HEK293 (cell line): Measurements from ENCODE around the gene ZBTB43.

Source experiments
- CTCF ChIA-PET: fragments of 350-600 bp; formaldehyde crosslinking; extraction: SDS; loops from one replicate; lab custom pipeline; 2021; ENCODE audit warnings: antibody characterized with exemption; lab: Yijun Ruan, JAX
- POLR2A ChIA-PET: fragments of 300-600 bp; formaldehyde crosslinking; extraction: SDS; loops from one replicate; lab custom pipeline; 2020; ENCODE audit warnings: antibody characterized with exemption, inconsistent platforms; lab: Yijun Ruan, JAX
- H3K27ac ChIP-seq: fragments of 200-500 bp; sonication (Bioruptor generic); 2 replicates; pipeline ENCODE4 v1.5.1; 2014; ENCODE audit warnings: low read depth, low read length, control low read depth, inconsistent platforms; ENCODE audit errors: extremely low read depth
- H3K36me3 ChIP-seq, 2 experiments: fragments of 200-500 bp in 1 of 2; sonication (Bioruptor generic) in 1 of 2; 1 replicate in 1 of 2; 2 replicates in 1 of 2; pipeline ENCODE4 v1.5.1; 2014 to 2017; ENCODE audit warnings: inconsistent platforms in 2 of 2, low read length in 2 of 2; ENCODE audit not compliant: control insufficient read depth in 2 of 2, insufficient read depth in 1 of 2
- H3K4me1 ChIP-seq: fragments of 200-500 bp; sonication (Bioruptor generic); 2 replicates; pipeline ENCODE4 v1.5.1; 2014; ENCODE audit warnings: mild to moderate bottlenecking, low read length, inconsistent platforms; ENCODE audit not compliant: control insufficient read depth, insufficient read depth
- H3K4me3 ChIP-seq: 2 replicates; pipeline ENCODE4 v1.5.1; 2011; ENCODE audit warnings: low read depth, mild to moderate bottlenecking, control low read depth, low read length, moderate library complexity
- H3K9me3 ChIP-seq: fragments of 200-500 bp; sonication (Bioruptor generic); 2 replicates; pipeline ENCODE4 v1.5.1; 2014; ENCODE audit warnings: low read depth, low read length, inconsistent platforms; ENCODE audit not compliant: control insufficient read depth, insufficient read depth
- BCL11A ChIP-seq: fragments of 450-650 bp; formaldehyde crosslinking; IDR thresholded peaks from 2 replicates; pipeline ENCODE4 v1.5.1; 2016; ENCODE audit warnings: low read depth, missing biosample characterization, missing genetic modification characterization
- GLI4 ChIP-seq: fragments of 450-650 bp; formaldehyde crosslinking; IDR thresholded peaks from 2 replicates; pipeline ENCODE4 v1.5.1; 2016; ENCODE audit warnings: missing biosample characterization, missing genetic modification characterization
- RBAK ChIP-seq: fragments of 450-650 bp; formaldehyde crosslinking; IDR thresholded peaks from 2 replicates; pipeline ENCODE4 v1.5.1; 2016; ENCODE audit warnings: missing biosample characterization, missing genetic modification characterization
- ZBTB17 ChIP-seq: fragments of 450-650 bp; formaldehyde crosslinking; IDR thresholded peaks from 2 replicates; pipeline ENCODE4 v1.5.1; 2016; ENCODE audit warnings: missing biosample characterization, missing genetic modification characterization
- ZFP3 ChIP-seq: fragments of 450-650 bp; formaldehyde crosslinking; IDR thresholded peaks from 2 replicates; pipeline ENCODE4 v1.5.1; 2016; ENCODE audit warnings: low read depth, missing biosample characterization, missing genetic modification characterization
- ZNF132 ChIP-seq: fragments of 450-650 bp; formaldehyde crosslinking; IDR thresholded peaks from 2 replicates; pipeline ENCODE4 v1.5.1; 2017; ENCODE audit warnings: missing biosample characterization, missing genetic modification characterization, borderline replicate concordance
- ZNF366 ChIP-seq: fragments of 450-650 bp; formaldehyde crosslinking; conservative IDR thresholded peaks from 2 replicates; pipeline ENCODE4 v1.5.1; 2016; ENCODE audit warnings: missing biosample characterization, missing genetic modification characterization
- ZNF426 ChIP-seq: fragments of 450-650 bp; formaldehyde crosslinking; IDR thresholded peaks from 2 replicates; pipeline ENCODE4 v1.5.1; 2017; ENCODE audit warnings: missing biosample characterization, missing genetic modification characterization, mild to moderate bottlenecking, inconsistent platforms, moderate library complexity
- ZNF549 ChIP-seq: fragments of 450-650 bp; IDR thresholded peaks from 2 replicates; pipeline ENCODE4 v1.5.1; 2018; ENCODE audit warnings: missing biosample characterization, missing genetic modification characterization, mild to moderate bottlenecking, inconsistent platforms, moderate library complexity
- ZNF660 ChIP-seq: fragments of 450-650 bp; IDR thresholded peaks from 2 replicates; pipeline ENCODE4 v1.5.1; 2018; ENCODE audit warnings: missing biosample characterization, mild to moderate bottlenecking, missing genetic modification characterization
- TF ChIP-seq, protein P1 (sequence below): fragments of 450-650 bp; formaldehyde crosslinking; IDR thresholded peaks from 2 replicates; pipeline ENCODE4 v1.5.0; 2017; ENCODE audit warnings: missing biosample characterization, missing genetic modification characterization, borderline replicate concordance
- TF ChIP-seq, protein P2 (sequence below): fragments of 450-650 bp; formaldehyde crosslinking; IDR thresholded peaks from 2 replicates; pipeline ENCODE4 v1.5.1; 2016; ENCODE audit warnings: missing biosample characterization, missing genetic modification characterization
- TF ChIP-seq, protein P3 (sequence below): fragments of 450-650 bp; IDR thresholded peaks from 2 replicates; pipeline ENCODE4 v1.5.1; 2018; ENCODE audit warnings: missing biosample characterization, missing genetic modification characterization
- TF ChIP-seq, protein P4 (sequence below): fragments of 450-650 bp; formaldehyde crosslinking; optimal IDR thresholded peaks from 2 replicates; pipeline ENCODE3; 2016; ENCODE audit warnings: missing biosample characterization, mild to moderate bottlenecking, missing genetic modification characterization
- TF ChIP-seq, protein P5 (sequence below): fragments of 450-650 bp; formaldehyde crosslinking; IDR thresholded peaks from 2 replicates; pipeline ENCODE4 v1.5.1; 2016; ENCODE audit warnings: missing biosample characterization, missing genetic modification characterization
- TF ChIP-seq, protein P6 (sequence below): fragments of 450-650 bp; formaldehyde crosslinking; IDR thresholded peaks from 2 replicates; pipeline ENCODE4 v1.5.1; 2017; ENCODE audit warnings: missing biosample characterization, missing genetic modification characterization

Gene ZBTB43

DNA sequence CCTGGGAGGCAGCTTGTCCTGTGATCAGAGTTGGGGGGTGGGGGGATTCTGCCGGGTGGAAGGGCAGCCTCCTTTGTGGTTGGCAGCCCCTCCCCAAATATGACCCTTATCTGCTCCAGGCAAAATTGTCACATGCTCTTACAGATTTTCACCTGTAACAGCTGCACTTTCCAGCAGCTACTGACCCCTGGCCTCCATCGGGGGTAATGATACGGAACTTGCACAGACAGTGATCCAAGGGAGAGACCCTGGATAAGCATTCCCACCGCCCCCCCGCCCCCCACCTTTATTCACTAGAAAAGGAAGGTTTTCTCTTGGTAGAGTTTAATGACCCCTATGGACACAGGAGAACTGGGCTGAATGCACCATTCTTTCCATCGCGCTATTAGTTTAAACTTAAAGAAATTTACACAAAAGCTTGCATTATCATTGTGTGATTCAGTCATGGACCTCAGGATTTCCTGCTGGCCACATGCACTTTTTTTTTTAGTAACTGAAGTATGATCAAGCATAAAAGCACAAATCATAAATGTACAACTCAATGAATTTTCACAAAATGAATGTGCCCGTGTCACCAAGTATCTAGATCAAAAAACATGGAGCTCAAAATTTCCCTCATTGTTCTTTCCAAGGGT lies 44.9 kb downstream of the ZBTB43 start (continued):
- TF ChIP-seq, protein P1, sequence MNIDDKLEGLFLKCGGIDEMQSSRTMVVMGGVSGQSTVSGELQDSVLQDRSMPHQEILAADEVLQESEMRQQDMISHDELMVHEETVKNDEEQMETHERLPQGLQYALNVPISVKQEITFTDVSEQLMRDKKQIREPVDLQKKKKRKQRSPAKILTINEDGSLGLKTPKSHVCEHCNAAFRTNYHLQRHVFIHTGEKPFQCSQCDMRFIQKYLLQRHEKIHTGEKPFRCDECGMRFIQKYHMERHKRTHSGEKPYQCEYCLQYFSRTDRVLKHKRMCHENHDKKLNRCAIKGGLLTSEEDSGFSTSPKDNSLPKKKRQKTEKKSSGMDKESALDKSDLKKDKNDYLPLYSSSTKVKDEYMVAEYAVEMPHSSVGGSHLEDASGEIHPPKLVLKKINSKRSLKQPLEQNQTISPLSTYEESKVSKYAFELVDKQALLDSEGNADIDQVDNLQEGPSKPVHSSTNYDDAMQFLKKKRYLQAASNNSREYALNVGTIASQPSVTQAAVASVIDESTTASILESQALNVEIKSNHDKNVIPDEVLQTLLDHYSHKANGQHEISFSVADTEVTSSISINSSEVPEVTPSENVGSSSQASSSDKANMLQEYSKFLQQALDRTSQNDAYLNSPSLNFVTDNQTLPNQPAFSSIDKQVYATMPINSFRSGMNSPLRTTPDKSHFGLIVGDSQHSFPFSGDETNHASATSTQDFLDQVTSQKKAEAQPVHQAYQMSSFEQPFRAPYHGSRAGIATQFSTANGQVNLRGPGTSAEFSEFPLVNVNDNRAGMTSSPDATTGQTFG (tag by site-specific recombination): no peak
- TF ChIP-seq GLI4 (tag by site-specific recombination): no peak

DNA sequence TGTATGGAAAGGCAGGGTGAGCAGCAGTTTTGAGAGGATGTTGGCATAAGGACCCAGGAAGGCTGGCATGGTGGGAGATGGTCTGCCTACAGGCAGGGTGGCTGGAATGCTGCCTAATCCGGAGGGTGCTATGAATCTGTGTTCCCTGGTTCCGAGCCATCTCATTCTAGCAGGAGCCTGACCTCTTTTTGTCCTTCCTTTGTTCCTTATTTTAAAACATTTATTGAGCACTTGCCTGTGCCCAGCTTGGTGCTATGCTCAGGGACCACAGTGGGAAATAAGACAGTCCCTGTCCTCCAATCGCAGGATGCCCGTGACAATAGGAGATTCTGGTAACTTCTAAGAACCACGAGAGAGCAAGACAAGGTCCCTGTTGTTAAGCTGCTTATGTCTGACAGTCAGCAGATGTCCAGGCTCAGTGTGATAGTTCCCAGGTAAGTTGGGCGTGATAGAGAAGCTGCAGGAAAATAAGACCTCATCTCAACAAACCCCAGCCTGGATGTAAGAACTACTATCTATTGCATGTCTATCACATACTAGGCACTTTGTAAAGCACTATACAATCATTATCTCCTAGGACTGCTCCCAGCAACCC lies 46.5 kb downstream of the ZBTB43 start:
- no peak for TF ChIP-seq RBAK (tag by site-specific recombination)
- TF ChIP-seq, protein P2, sequence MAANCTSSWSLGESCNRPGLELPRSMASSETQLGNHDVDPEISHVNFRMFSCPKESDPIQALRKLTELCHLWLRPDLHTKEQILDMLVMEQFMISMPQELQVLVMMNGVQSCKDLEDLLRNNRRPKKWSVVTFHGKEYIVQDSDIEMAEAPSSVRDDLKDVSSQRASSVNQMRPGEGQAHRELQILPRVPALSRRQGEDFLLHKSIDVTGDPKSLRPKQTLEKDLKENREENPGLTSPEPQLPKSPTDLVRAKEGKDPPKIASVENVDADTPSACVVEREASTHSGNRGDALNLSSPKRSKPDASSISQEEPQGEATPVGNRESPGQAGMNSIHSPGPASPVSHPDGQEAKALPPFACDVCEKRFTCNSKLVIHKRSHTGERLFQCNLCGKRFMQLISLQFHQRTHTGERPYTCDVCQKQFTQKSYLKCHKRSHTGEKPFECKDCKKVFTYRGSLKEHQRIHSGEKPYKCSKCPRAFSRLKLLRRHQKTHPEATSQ (tag by site-specific recombination): no peak
- no peaks in the 10 kb centered on the region for H3K4me1 ChIP-seq
- ChIA-PET CTCF (interaction anchor here (0.6 to 0.8 kb wide), 2 partner anchors 18 to 587 kb away, joined by 3 to 5 read pairs; no protein-coding TSS in a partner anchor), POLR2A (interaction anchor here (1.0 kb wide), 1 partner anchor 1610 kb away, joined by 3 read pairs; the partner anchor contains the start of gene HSPA5)
- H3K4me3 ChIP-seq: no peak overlapping the region
- H3K36me3 ChIP-seq: no peaks in the 10 kb centered on the region
- H3K27ac ChIP-seq: no peak overlapping the region
- no peaks in the 10 kb centered on the region for H3K9me3 ChIP-seq

DNA sequence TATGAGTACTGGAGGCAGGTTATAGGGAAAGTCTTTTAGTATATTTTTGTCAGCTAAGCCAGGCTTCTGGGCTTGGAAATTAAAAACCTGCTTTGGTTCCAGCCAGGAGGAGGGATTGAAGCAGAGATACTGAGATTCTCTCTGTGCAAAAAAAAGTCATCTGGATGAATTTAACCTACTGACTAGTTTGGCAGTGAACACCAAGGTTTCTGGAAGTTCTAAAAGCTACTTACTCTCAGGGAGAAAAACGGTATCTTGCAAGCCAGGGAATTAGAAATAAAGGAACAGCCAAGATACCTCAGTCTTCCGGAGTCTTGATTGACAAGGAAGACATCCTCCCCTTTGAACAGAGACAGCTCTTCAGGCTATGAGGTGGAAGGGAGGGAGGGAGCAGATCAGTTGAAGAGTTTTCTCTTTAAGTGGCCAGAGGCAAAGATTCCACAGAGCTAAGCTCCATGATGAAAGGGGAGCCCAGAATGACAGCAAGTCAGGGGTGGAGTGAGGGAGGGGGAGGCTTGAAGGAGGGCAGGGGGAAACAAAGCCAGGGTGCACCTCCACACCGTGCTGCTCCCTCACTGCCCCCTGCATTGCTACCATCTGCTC lies 47.3 kb downstream of the ZBTB43 start:
- Histone ChIP-seq H3K36me3 (no peaks in the 10 kb centered on the region), H3K4me1 (no peaks in the 10 kb centered on the region), H3K9me3 (no peaks in the 10 kb centered on the region), H3K4me3 (no peak overlapping the region), H3K27ac (no peak overlapping the region)
- ChIA-PET CTCF (interaction anchor here (0.6 kb wide), 1 partner anchor 586 kb away, joined by 5 read pairs; no protein-coding TSS in a partner anchor), POLR2A (interaction anchor here (1.0 to 1.1 kb wide), 2 partner anchors 47 to 1611 kb away, joined by 3 to 4 read pairs; partner anchors contain the start of gene HSPA5)
- TF ChIP-seq ZBTB17 (tag by site-specific recombination) (no peak), ZNF132 (tag by site-specific recombination) (no peak), ZNF426 (no peak), ZNF366 (tag by site-specific recombination) (no peak), BCL11A (no peak), ZFP3 (tag by site-specific recombination) (no peak), ZNF660 (tag by site-specific recombination) (no peak), ZNF549 (tag by site-specific recombination) (no peak)
- TF ChIP-seq, protein P3, sequence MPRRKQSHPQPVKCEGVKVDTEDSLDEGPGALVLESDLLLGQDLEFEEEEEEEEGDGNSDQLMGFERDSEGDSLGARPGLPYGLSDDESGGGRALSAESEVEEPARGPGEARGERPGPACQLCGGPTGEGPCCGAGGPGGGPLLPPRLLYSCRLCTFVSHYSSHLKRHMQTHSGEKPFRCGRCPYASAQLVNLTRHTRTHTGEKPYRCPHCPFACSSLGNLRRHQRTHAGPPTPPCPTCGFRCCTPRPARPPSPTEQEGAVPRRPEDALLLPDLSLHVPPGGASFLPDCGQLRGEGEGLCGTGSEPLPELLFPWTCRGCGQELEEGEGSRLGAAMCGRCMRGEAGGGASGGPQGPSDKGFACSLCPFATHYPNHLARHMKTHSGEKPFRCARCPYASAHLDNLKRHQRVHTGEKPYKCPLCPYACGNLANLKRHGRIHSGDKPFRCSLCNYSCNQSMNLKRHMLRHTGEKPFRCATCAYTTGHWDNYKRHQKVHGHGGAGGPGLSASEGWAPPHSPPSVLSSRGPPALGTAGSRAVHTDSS (tag by site-specific recombination): no peak
- TF ChIP-seq, protein P2 (tag by site-specific recombination): no peak
- TF ChIP-seq, protein P4, sequence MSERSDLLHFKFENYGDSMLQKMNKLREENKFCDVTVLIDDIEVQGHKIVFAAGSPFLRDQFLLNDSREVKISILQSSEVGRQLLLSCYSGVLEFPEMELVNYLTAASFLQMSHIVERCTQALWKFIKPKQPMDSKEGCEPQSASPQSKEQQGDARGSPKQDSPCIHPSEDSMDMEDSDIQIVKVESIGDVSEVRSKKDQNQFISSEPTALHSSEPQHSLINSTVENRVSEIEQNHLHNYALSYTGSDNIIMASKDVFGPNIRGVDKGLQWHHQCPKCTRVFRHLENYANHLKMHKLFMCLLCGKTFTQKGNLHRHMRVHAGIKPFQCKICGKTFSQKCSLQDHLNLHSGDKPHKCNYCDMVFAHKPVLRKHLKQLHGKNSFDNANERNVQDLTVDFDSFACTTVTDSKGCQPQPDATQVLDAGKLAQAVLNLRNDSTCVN (tag by site-specific recombination): no peak
- TF ChIP-seq, protein P5, sequence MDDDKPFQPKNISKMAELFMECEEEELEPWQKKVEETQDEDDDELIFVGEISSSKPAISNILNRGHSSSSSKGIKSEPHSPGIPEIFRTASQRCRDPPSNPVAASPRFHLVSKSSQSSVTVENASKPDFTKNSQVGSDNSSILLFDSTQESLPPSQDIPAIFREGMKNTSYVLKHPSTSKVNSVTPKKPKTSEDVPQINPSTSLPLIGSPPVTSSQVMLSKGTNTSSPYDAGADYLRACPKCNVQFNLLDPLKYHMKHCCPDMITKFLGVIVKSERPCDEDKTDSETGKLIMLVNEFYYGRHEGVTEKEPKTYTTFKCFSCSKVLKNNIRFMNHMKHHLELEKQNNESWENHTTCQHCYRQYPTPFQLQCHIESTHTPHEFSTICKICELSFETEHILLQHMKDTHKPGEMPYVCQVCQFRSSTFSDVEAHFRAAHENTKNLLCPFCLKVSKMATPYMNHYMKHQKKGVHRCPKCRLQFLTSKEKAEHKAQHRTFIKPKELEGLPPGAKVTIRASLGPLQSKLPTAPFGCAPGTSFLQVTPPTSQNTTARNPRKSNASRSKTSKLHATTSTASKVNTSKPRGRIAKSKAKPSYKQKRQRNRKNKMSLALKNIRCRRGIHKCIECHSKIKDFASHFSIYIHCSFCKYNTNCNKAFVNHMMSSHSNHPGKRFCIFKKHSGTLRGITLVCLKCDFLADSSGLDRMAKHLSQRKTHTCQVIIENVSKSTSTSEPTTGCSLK (tag by site-specific recombination): no peak
- TF ChIP-seq, protein P6, sequence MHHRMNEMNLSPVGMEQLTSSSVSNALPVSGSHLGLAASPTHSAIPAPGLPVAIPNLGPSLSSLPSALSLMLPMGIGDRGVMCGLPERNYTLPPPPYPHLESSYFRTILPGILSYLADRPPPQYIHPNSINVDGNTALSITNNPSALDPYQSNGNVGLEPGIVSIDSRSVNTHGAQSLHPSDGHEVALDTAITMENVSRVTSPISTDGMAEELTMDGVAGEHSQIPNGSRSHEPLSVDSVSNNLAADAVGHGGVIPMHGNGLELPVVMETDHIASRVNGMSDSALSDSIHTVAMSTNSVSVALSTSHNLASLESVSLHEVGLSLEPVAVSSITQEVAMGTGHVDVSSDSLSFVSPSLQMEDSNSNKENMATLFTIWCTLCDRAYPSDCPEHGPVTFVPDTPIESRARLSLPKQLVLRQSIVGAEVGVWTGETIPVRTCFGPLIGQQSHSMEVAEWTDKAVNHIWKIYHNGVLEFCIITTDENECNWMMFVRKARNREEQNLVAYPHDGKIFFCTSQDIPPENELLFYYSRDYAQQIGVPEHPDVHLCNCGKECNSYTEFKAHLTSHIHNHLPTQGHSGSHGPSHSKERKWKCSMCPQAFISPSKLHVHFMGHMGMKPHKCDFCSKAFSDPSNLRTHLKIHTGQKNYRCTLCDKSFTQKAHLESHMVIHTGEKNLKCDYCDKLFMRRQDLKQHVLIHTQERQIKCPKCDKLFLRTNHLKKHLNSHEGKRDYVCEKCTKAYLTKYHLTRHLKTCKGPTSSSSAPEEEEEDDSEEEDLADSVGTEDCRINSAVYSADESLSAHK: no peak
